PC-3 (cell line): ENCODE data around the gene ZCCHC24.

ENCODE experiments used
- CTCF ChIP-seq: fragments of 300-600 bp; sonication (generic); conservative IDR thresholded peaks from 2 replicates; pipeline ENCODE4 v1.5.1; 2017; ENCODE audit warnings: antibody characterized with exemption, low read depth, mild to moderate bottlenecking, low read length
- EZH2 ChIP-seq: fragments of 300-600 bp; sonication (generic); IDR thresholded peaks from one replicate; pipeline ENCODE4 v1.6.1; 2017; ENCODE audit warnings: antibody characterized with exemption, mild to moderate bottlenecking, low read length; ENCODE audit not compliant: unreplicated experiment

- TF ChIP-seq EZH2 (no peak), CTCF (no peak)
Observed at GRCh38 chr10:79411546-79412495, 33.6 kb downstream of the ZCCHC24 start.
